HepG2 (cell line): Measurements from ENCODE around the gene TFDP1. TPM values are rescaled to one million over a fixed set of nuclear protein-coding genes. Genes with fewer than 3 reads are reported as not detected.

ENCODE experiments used
- ATAC-seq: fragments of 200-7000 bp; cut with Tn5 transposase; 3 replicates; pipeline ENCODE4 v1.9.1; 2020; ENCODE audit warnings: mild to moderate bottlenecking, moderate library complexity
- BruUV-seq: library from RNA; stranded (reverse); fragments of 400-500 nt; replicated peaks from 2 replicates; lab custom pipeline; 2021; lab: Mats Ljungman, UMichigan
- CTCF ChIA-PET: fragments of 300-600 bp; formaldehyde crosslinking; extraction: SDS; loops from one replicate; lab custom pipeline; 2021; ENCODE audit warnings: low total read pairs, inconsistent platforms, low intra/inter-chr PET ratio; lab: Yijun Ruan, JAX
- POLR2A ChIA-PET: fragments of 350-600 bp; sonication (Branson Sonifier 250); formaldehyde crosslinking; loops from one replicate; lab custom pipeline; 2020; ENCODE audit warnings: antibody characterized with exemption, inconsistent platforms; lab: Yijun Ruan, JAX
- DNase-seq: peaks from one replicate; pipeline ENCODE4 v3.0.0-alpha.2; 2015; ENCODE audit warnings: low spot score
- FAIRE-seq: peaks from 3 replicates; lab custom pipeline; 2011; peaks lifted over from hg19 to GRCh38; lab: Jason Lieb, UNC
- H2AFZ ChIP-seq: one replicate; pipeline ENCODE4 v1.6.1; 2011; ENCODE audit warnings: low read length, inconsistent platforms
- H3K27ac ChIP-seq: fragments of 300-600 bp; 3 replicates; pipeline ENCODE4 v1.8.0; 2011; ENCODE audit warnings: mixed run types, mild to moderate bottlenecking, mixed read lengths, low read length, inconsistent platforms; ENCODE audit not compliant: insufficient read depth; ENCODE audit errors: extremely low read length
- H3K27me3 ChIP-seq, 2 experiments: fragments of 200-600 bp in 1 of 2; 2 replicates in 1 of 2; 3 replicates in 1 of 2; pipeline versions ENCODE4 v1.6.0 to v1.8.0; 2011; ENCODE audit warnings: low read length in 2 of 2, mild to moderate bottlenecking in 2 of 2, moderate library complexity in 2 of 2, inconsistent platforms in 1 of 2; ENCODE audit not compliant: insufficient read depth in 2 of 2, control insufficient read depth in 1 of 2
- H3K36me3 ChIP-seq, 2 experiments: fragments of 200-600 bp in 1 of 2; replicated peaks in 1 of 2; 2 replicates in 1 of 2; 3 replicates in 1 of 2; pipeline versions ENCODE4 v1.5.1 to v1.8.0; 2011; ENCODE audit warnings: low read length in 2 of 2, inconsistent platforms in 1 of 2; ENCODE audit not compliant: insufficient read depth in 2 of 2, control insufficient read depth in 1 of 2
- H3K4me1 ChIP-seq: 2 replicates; pipeline ENCODE4 v1.5.1; 2012; ENCODE audit warnings: low read length, inconsistent platforms; ENCODE audit not compliant: insufficient read depth
- H3K4me2 ChIP-seq: 2 replicates; pipeline ENCODE4 v1.6.0; 2011; ENCODE audit warnings: low read depth, low read length, inconsistent platforms
- H3K4me3 ChIP-seq, 3 experiments: fragments of 200-600 bp in 1 of 3; sonication (generic), shearing (Covaris generic) in 1 of 3; replicated peaks in 1 of 3; 2 replicates each; pipeline ENCODE4 v1.5.1; 2011 to 2016; ENCODE audit warnings: low read length in 3 of 3, inconsistent platforms in 2 of 3, low read depth in 2 of 3, mild to moderate bottlenecking in 2 of 3, control low read depth in 1 of 3, mixed read lengths in 1 of 3; ENCODE audit not compliant: insufficient read depth in 1 of 3
- H3K79me2 ChIP-seq: one replicate; pipeline ENCODE4 v1.6.1; 2011; ENCODE audit warnings: low read length, inconsistent platforms; ENCODE audit not compliant: insufficient read depth
- H3K9ac ChIP-seq: 2 replicates; pipeline ENCODE4 v1.6.0; 2011; ENCODE audit warnings: mild to moderate bottlenecking, low read depth, low read length, inconsistent platforms; ENCODE audit not compliant: insufficient read depth
- H3K9me3 ChIP-seq: 2 replicates; pipeline ENCODE4 v1.5.1; 2012; ENCODE audit warnings: mild to moderate bottlenecking, low read length
- H4K20me1 ChIP-seq: 2 replicates; pipeline ENCODE4 v1.6.0; 2011; ENCODE audit warnings: inconsistent platforms, mild to moderate bottlenecking, low read length, moderate library complexity; ENCODE audit not compliant: insufficient read depth
- CENPX ChIP-seq: sonication (generic); formaldehyde crosslinking; IDR thresholded peaks from 2 replicates; pipeline ENCODE4 v1.9.0; 2021; ENCODE audit warnings: mild to moderate bottlenecking, missing genetic modification reagents, moderate library complexity
- DBP ChIP-seq: sonication (generic); formaldehyde crosslinking; IDR thresholded peaks from 2 replicates; pipeline ENCODE4 v1.4.0; 2020; ENCODE audit warnings: missing genetic modification reagents; ENCODE audit errors: not compliant biosample characterization
- MED1 ChIP-seq: sonication (generic); formaldehyde crosslinking; IDR thresholded peaks from 2 replicates; pipeline ENCODE4 v1.4.0; 2020; ENCODE audit warnings: missing genetic modification reagents
- MTA1 ChIP-seq: sonication (generic); formaldehyde crosslinking; IDR thresholded peaks from 2 replicates; pipeline ENCODE4 v1.4.0; 2020; ENCODE audit warnings: missing genetic modification reagents, mild to moderate bottlenecking, borderline replicate concordance
- NKX3-1 ChIP-seq: sonication (generic); formaldehyde crosslinking; IDR thresholded peaks from 2 replicates; pipeline ENCODE4 v1.5.0; 2020; ENCODE audit warnings: missing genetic modification reagents
- NONO ChIP-seq, 2 experiments: fragments of 450-650 bp in 1 of 2; sonication (generic) in 1 of 2; formaldehyde crosslinking in 1 of 2; IDR thresholded peaks in 1 of 2; conservative IDR thresholded peaks in 1 of 2; 2 replicates each; pipeline versions ENCODE4 v1.6.1 to v1.8.0; 2017 to 2022; ENCODE audit warnings: mild to moderate bottlenecking in 1 of 2, missing genetic modification reagents in 1 of 2, moderate library complexity in 1 of 2
- SIX4 ChIP-seq: sonication (generic); formaldehyde crosslinking; IDR thresholded peaks from 2 replicates; pipeline ENCODE4 v1.4.0; 2020; ENCODE audit warnings: missing genetic modification reagents
- TCF7L2 ChIP-seq: IDR thresholded peaks from 2 replicates; pipeline ENCODE4 v1.6.1; 2011; ENCODE audit warnings: mild to moderate bottlenecking, low read depth, low read length, moderate library complexity
- ZBTB37 ChIP-seq: sonication (generic); formaldehyde crosslinking; IDR thresholded peaks from 2 replicates; pipeline ENCODE4 v1.4.0; 2020; ENCODE audit warnings: mild to moderate bottlenecking, missing genetic modification reagents
- ZBTB43 ChIP-seq: sonication (generic); formaldehyde crosslinking; conservative IDR thresholded peaks from 2 replicates; pipeline ENCODE4 v1.4.0; 2020; ENCODE audit warnings: missing genetic modification reagents
- ZKSCAN1 ChIP-seq: fragments of 150-350 bp; IDR thresholded peaks from 2 replicates; pipeline ENCODE4 v1.6.1; 2014; ENCODE audit warnings: low read length
- ZMAT3 ChIP-seq: sonication (generic); formaldehyde crosslinking; conservative IDR thresholded peaks from 2 replicates; pipeline ENCODE4 v1.7.0; 2021; ENCODE audit warnings: missing genetic modification reagents
- ZNF33B ChIP-seq: sonication (generic); formaldehyde crosslinking; IDR thresholded peaks from 2 replicates; pipeline ENCODE4 v1.5.1; 2020; ENCODE audit warnings: mild to moderate bottlenecking, missing genetic modification reagents
- ZNF552 ChIP-seq: sonication (generic); formaldehyde crosslinking; IDR thresholded peaks from 2 replicates; pipeline ENCODE4 v1.9.0; 2022; ENCODE audit warnings: missing genetic modification reagents, mild to moderate bottlenecking, borderline replicate concordance
- ZNF577 ChIP-seq: sonication (generic); formaldehyde crosslinking; IDR thresholded peaks from 2 replicates; pipeline ENCODE4 v1.4.0; 2020; ENCODE audit warnings: mild to moderate bottlenecking, low read depth, missing genetic modification reagents, borderline replicate concordance
- ZNF772 ChIP-seq: sonication (generic); formaldehyde crosslinking; IDR thresholded peaks from 2 replicates; pipeline ENCODE4 v1.5.0; 2020; ENCODE audit warnings: mild to moderate bottlenecking, missing genetic modification reagents
- ZNF775 ChIP-seq: sonication (generic); formaldehyde crosslinking; IDR thresholded peaks from 2 replicates; pipeline ENCODE4 v1.4.0; 2020; ENCODE audit warnings: missing genetic modification reagents, mild to moderate bottlenecking, moderate library complexity, borderline replicate concordance
- WGBS: methylation state at CpG from one replicate; pipeline ENCODE4 v1.1.6; 2017; ENCODE audit warnings: low lambda C conversion rate; 5-methylcytosine and 5-hydroxymethylcytosine counted together
- in situ Hi-C: cut with HindIII; loops from 2 replicates; pipeline ENCODE4 v1.10.0; 2017; ENCODE audit warnings: low pct_unique_long_range_greater_than_20kb; ENCODE audit not compliant: extremely low pct_ligation_motif_present
- intact Hi-C: fragments of 100-400 bp; cut with micrococcal nuclease; formaldehyde crosslinking; loops from one replicate; pipeline ENCODE4 v1.10.0; 2022; ENCODE audit not compliant: unreplicated experiment
- polyA plus RNA-seq, 8 experiments: library from polyadenylated mRNA; depleted of rRNA in 3 of 8; stranded (reverse) in 7 of 8; unstranded in 1 of 8; fragments of >200 nt; fragmentation: Illumina TruSeq in 4 of 8; extraction: Trizol in 4 of 8; gene quantifications; 2 replicates each; pipeline versions ENCODE4 v1.2.1 to v1.2.3, GENCODE V29; 2011 to 2016; ENCODE audit warnings: low read depth in 4 of 8, missing spikeins in 1 of 8, mixed read lengths in 1 of 8; ENCODE audit not compliant: insufficient read depth in 1 of 8
- total RNA-seq, 5 experiments: library from RNA; depleted of rRNA; stranded (reverse); fragments of >200 nt; fragmentation: Illumina TruSeq; extraction: Trizol; gene quantifications; 2 replicates each; pipeline ENCODE4 v1.2.3, GENCODE V29; 2016; ENCODE audit warnings: low read depth in 1 of 5

TFDP1 gene
- total and polyA plus RNA-seq, 2 of the 13 experiments (the other 11 are each of a cell fraction or from before 2014, with no cell fraction given): 38.0 to 84.2 TPM

GRCh38 chr13:113648216-113648610, 63.7 kb downstream of the TFDP1 start:
- CTCF ChIA-PET: no interaction called here
- BruUV-seq: no TSS peak
- H3K9ac ChIP-seq: no peak overlapping the region

More at GRCh38 chr13:113648216-113648610, 63.7 kb downstream of the TFDP1 start:
- DNase-seq (no peak), FAIRE-seq (no peak), ATAC-seq (no peak)
- in situ Hi-C loops (no loop called here), intact Hi-C loops (no loop called here)
- Histone ChIP-seq H2AFZ (no peak overlapping the region), H3K27ac (no peak overlapping the region), H3K4me3 (no peak overlapping the region), H3K79me2 (no peaks in the 10 kb centered on the region), H4K20me1 (no peaks in the 10 kb centered on the region), H3K36me3 (no peaks in the 10 kb centered on the region), H3K4me1 (no peaks in the 10 kb centered on the region), H3K27me3 (no peaks in the 10 kb centered on the region), H3K4me2 (no peak overlapping the region), H3K9me3 (no peaks in the 10 kb centered on the region)
- 95% methylated on average over 13 of the region's 13 CpGs for WGBS
- no peak for TF ChIP-seq ZMAT3 (CRISPR knock-in tag)
- no peak for TF ChIP-seq ZNF775 (CRISPR knock-in tag)
- TF ChIP-seq ZBTB37 (CRISPR knock-in tag): no peak
- TF ChIP-seq ZNF552 (CRISPR knock-in tag): no peak
- TF ChIP-seq ZNF33B: no peak
- TF ChIP-seq NONO (IDR thresholded peaks at IDR 0.05): no peak
- no peak for TF ChIP-seq NONO (CRISPR knock-in tag; conservative IDR thresholded peaks at IDR 0.05)
- no peak for TF ChIP-seq DBP
- no peak for TF ChIP-seq MTA1 (CRISPR knock-in tag)
- no peak for TF ChIP-seq ZNF772 (CRISPR knock-in tag)
- TF ChIP-seq ZNF577: no peak
- no peak for TF ChIP-seq ZKSCAN1
- no peak for TF ChIP-seq NKX3-1 (CRISPR knock-in tag)
- TF ChIP-seq ZBTB43 (CRISPR knock-in tag): no peak
- TF ChIP-seq MED1 (CRISPR knock-in tag): no peak
- no peak for TF ChIP-seq CENPX (CRISPR knock-in tag)
- no peak for TF ChIP-seq SIX4 (CRISPR knock-in tag)
- no peak for TF ChIP-seq TCF7L2
- POLR2A ChIA-PET: no interaction called here
